Cardiac fibroblast (primary cell): Measurements from ENCODE around the gene CATSPER1.

Experiments
- DNase-seq, 2 donors: peaks; one replicate each; pipeline versions ENCODE4 v3.0.0 to v3.0.0-alpha.2; 2010; ENCODE audit warnings: low read depth in 2 of 2
- H3K4me3 ChIP-seq, 2 donors: replicated peaks in 1 of 2; 1 replicate in 1 of 2; 2 replicates in 1 of 2; pipeline ENCODE4 v1.5.1; 2011; ENCODE audit warnings: low read depth in 2 of 2, low read length in 2 of 2, mild to moderate bottlenecking in 2 of 2, moderate library complexity in 1 of 2
- CTCF ChIP-seq: IDR thresholded peaks from one replicate; pipeline ENCODE4 v1.5.1; 2011; ENCODE audit warnings: low read depth, mild to moderate bottlenecking, low read length, inconsistent platforms

The CATSPER1 gene

GRCh38 chr11:66046901-66047300 is 20.6 kb upstream of the CATSPER1 start:
- DNase-seq: no peak
- no peak overlapping the region for H3K4me3 ChIP-seq
- no peak for TF ChIP-seq CTCF

GRCh38 chr11:66045177-66045639 is 18.9 kb upstream of the CATSPER1 start:
- no peak overlapping the region for H3K4me3 ChIP-seq

GRCh38 chr11:66044757-66045156 is 18.5 kb upstream of the CATSPER1 start:
- no peak overlapping the region for H3K4me3 ChIP-seq
- no peak for TF ChIP-seq CTCF
- DNase-seq: no peak

More at GRCh38 chr11:66045177-66045639, 18.9 kb upstream of the CATSPER1 start:
- peak; percentile 80 to 83 for DNase-seq
- peak; percentile 91 for TF ChIP-seq CTCF

GRCh38 chr11:66042996-66043906 is 17.0 kb upstream of the CATSPER1 start:
- DNase-seq: no peak
- TF ChIP-seq CTCF: no peak
- no peak overlapping the region for H3K4me3 ChIP-seq

- no peak overlapping the region for H3K4me3 ChIP-seq
- DNase-seq: no peak
- TF ChIP-seq CTCF: no peak
Observed at GRCh38 chr11:66042227-66042995, 16.1 kb upstream of the CATSPER1 start.

- no peak overlapping the region for H3K4me3 ChIP-seq
- DNase-seq: peak in 1 of 2 donors; percentile 20
- no peak for TF ChIP-seq CTCF
Observed at GRCh38 chr11:66039765-66040164, 13.5 kb upstream of the CATSPER1 start.
